ENCODE results near the gene PPP1R12A. TPM values are rescaled to one million over a fixed set of nuclear protein-coding genes. Genes with fewer than 3 reads are reported as not detected.
"Not testable (repeated sequence)": the region's sequence is repeated elsewhere in the genome, so short reads cannot be mapped to it uniquely, and the experiment has no call there.

The PPP1R12A gene
- total and polyA plus RNA-seq, 4 donors: 13.2 to 250 (median 38.2) TPM

- no peaks in the 10 kb centered on the region for H3K27me3 ChIP-seq (ENCODE audit: control insufficient read depth in 3 of 3, insufficient read depth in 3 of 3, low read length in 2 of 3)
- no peak overlapping the region for H3K4me3 ChIP-seq
- H3K4me1 ChIP-seq (ENCODE audit: control insufficient read depth in 5 of 5, insufficient read depth in 5 of 5, low read length in 5 of 5): no peaks in the 10 kb centered on the region
- TF ChIP-seq CTCF (IDR thresholded peaks at IDR 0.05; ENCODE audit: control extremely low read depth, extremely low read depth): no peak
- ATAC-seq (ENCODE audit: insufficient read depth, low FRiP score) (no peak), DNase-seq (no peak)
- H3K27ac ChIP-seq (ENCODE audit: low read depth in 1 of 2, low read length in 1 of 2): no peak overlapping the region
- no peaks in the 10 kb centered on the region for H3K36me3 ChIP-seq (ENCODE audit: control insufficient read depth in 4 of 4, insufficient read depth in 4 of 4, low read length in 4 of 4)
- no peaks in the 10 kb centered on the region for H3K9me3 ChIP-seq (ENCODE audit: control insufficient read depth in 4 of 4, insufficient read depth in 3 of 4, low read length in 3 of 4)
- WGBS, 2 donors: 62 to 88% methylated on average over 4 of the region's 4 CpGs
- H3K9ac ChIP-seq (ENCODE audit: insufficient read depth in 1 of 2, low read length in 2 of 2): peak overlapping the region in 1 of 2 donors; percentile 32
Observed at GRCh38 chr12:79945433-79945832, 10.5 kb upstream of the PPP1R12A start.

GRCh38 chr12:79944565-79944964 is 9.7 kb upstream of the PPP1R12A start:
- H3K4me3 ChIP-seq: no peak overlapping the region
- no peaks in the 10 kb centered on the region for H3K27me3 ChIP-seq (ENCODE audit: control insufficient read depth in 3 of 3, insufficient read depth in 3 of 3, low read length in 2 of 3)
- DNase-seq (no peak), ATAC-seq (ENCODE audit: insufficient read depth, low FRiP score) (no peak)
- H3K9ac ChIP-seq (ENCODE audit: insufficient read depth in 1 of 2, low read length in 2 of 2): no peak overlapping the region
- no peak overlapping the region for H3K27ac ChIP-seq (ENCODE audit: low read depth in 1 of 2, low read length in 1 of 2)
- no peaks in the 10 kb centered on the region for H3K4me1 ChIP-seq (ENCODE audit: control insufficient read depth in 5 of 5, insufficient read depth in 5 of 5, low read length in 5 of 5)
- H3K9me3 ChIP-seq (ENCODE audit: control insufficient read depth in 4 of 4, insufficient read depth in 3 of 4, low read length in 3 of 4): no peaks in the 10 kb centered on the region
- no peak for TF ChIP-seq CTCF (IDR thresholded peaks at IDR 0.05; ENCODE audit: control extremely low read depth, extremely low read depth)
- WGBS, 2 donors: 93% methylated on average over 3 of the region's 3 CpGs
- no peaks in the 10 kb centered on the region for H3K36me3 ChIP-seq (ENCODE audit: control insufficient read depth in 4 of 4, insufficient read depth in 4 of 4, low read length in 4 of 4)

- not testable (repeated sequence) for H3K27ac ChIP-seq (ENCODE audit: low read depth in 1 of 2, low read length in 1 of 2); H3K4me3 ChIP-seq; H3K9ac ChIP-seq (ENCODE audit: insufficient read depth in 1 of 2, low read length in 2 of 2); H3K9me3 ChIP-seq (ENCODE audit: control insufficient read depth in 4 of 4, insufficient read depth in 3 of 4, low read length in 3 of 4); H3K4me1 ChIP-seq (ENCODE audit: control insufficient read depth in 5 of 5, insufficient read depth in 5 of 5, low read length in 5 of 5); ATAC-seq (ENCODE audit: insufficient read depth, low FRiP score); H3K36me3 ChIP-seq (ENCODE audit: control insufficient read depth in 4 of 4, insufficient read depth in 4 of 4, low read length in 4 of 4); DNase-seq; H3K27me3 ChIP-seq (ENCODE audit: control insufficient read depth in 3 of 3, insufficient read depth in 3 of 3, low read length in 2 of 3)
- WGBS, 2 donors: 97 to 100% methylated on average over 2 of the region's 2 CpGs
Observed at GRCh38 chr12:79942846-79943245, 7.9 kb upstream of the PPP1R12A start.

- H3K36me3 ChIP-seq (ENCODE audit: control insufficient read depth in 4 of 4, insufficient read depth in 4 of 4, low read length in 4 of 4): no peaks in the 10 kb centered on the region
- H3K9ac ChIP-seq (ENCODE audit: insufficient read depth in 1 of 2, low read length in 2 of 2): no peak overlapping the region
- no peak overlapping the region for H3K27ac ChIP-seq (ENCODE audit: low read depth in 1 of 2, low read length in 1 of 2)
- H3K4me1 ChIP-seq (ENCODE audit: control insufficient read depth in 5 of 5, insufficient read depth in 5 of 5, low read length in 5 of 5): peaks cover 0 to 13% (median 7%) of the 10 kb centered on the region in 5 donors
- H3K4me3 ChIP-seq: no peak overlapping the region
- DNase-seq (no peak), ATAC-seq (ENCODE audit: insufficient read depth, low FRiP score) (no peak)
- WGBS, 2 donors: 27 to 74% methylated on average over 1 of the region's 1 CpG
- no peaks in the 10 kb centered on the region for H3K9me3 ChIP-seq (ENCODE audit: control insufficient read depth in 4 of 4, insufficient read depth in 3 of 4, low read length in 3 of 4)
- H3K27me3 ChIP-seq (ENCODE audit: control insufficient read depth in 3 of 3, insufficient read depth in 3 of 3, low read length in 2 of 3): no peaks in the 10 kb centered on the region
- TF ChIP-seq CTCF (IDR thresholded peaks at IDR 0.05; ENCODE audit: control extremely low read depth, extremely low read depth): no peak
Observed at GRCh38 chr12:79939728-79940310, 4.9 kb upstream of the PPP1R12A start.
